Measurements from ENCODE around the gene KRT24.
"Not testable (repeated sequence)": the region's sequence is repeated elsewhere in the genome, so short reads cannot be mapped to it uniquely, and the experiment has no call there.

Gene KRT24

DNA sequence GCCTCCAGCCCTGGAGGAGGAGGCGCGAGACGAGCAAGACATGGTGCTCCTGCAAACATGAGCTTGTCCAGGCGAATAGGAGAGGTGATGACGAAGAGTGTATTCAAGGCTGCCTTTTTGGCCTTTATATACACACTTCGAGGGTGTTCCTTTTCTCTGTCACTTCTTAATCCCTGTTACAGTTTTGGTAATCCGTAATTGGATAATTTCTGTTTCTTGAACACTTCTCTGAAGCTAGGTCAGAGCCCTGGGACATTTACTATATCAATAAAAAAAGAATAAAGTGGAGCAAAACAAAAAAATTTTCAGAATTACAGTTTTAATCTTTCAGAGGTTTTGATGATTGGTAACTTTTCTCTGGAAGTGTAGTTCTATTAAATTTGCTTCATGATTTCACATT is at the start of gene KRT24:
Gene KRT24 (minus strand): TSS at position 101 of the 400 bp plus-strand sequence. CDS start 59 bp downstream, at position 42.
- Histone ChIP-seq H3K4me2 (ENCODE audit: low read depth, low read length) (no peak within 1 kb of the TSS), H4K20me1 (ENCODE audit: insufficient read depth, low read length) (no peaks in the 10 kb centered on the region), H3K27ac (ENCODE audit: low read length) (no peak within 1 kb of the TSS), H3K4me3 (ENCODE audit: low read length) (no peak within 1 kb of the TSS), H2AFZ (ENCODE audit: low read length) (no peak within 1 kb of the TSS), H3K4me1 (ENCODE audit: low read length) (no peaks in the 10 kb centered on the region), H3K79me2 (ENCODE audit: low read length) (no peaks in the 10 kb centered on the region), H3K9ac (ENCODE audit: low read length) (no peak within 1 kb of the TSS), H3F3A (ENCODE audit: insufficient read depth, low read length) (no peaks in the 10 kb centered on the region), H3K27me3 (replicated peaks; ENCODE audit: insufficient read depth, low read length) (no peaks in the 10 kb centered on the region), H3K9me2 (replicated peaks; ENCODE audit: insufficient read depth, low read length) (no peaks in the 10 kb centered on the region), H3K9me3 (replicated peaks; ENCODE audit: insufficient read depth, low read length) (no peaks in the 10 kb centered on the region), H3K36me3 (replicated peaks; ENCODE audit: insufficient read depth, low read length) (no peaks in the 10 kb centered on the region)
- DNase-seq, result no peak
- TF ChIP-seq EZH2phosphoT487 (IDR thresholded peaks at IDR 0.05; ENCODE audit: low read length), result no peak
- no peak for TF ChIP-seq EZH2 (optimal IDR thresholded peaks at IDR 0.05; ENCODE audit: low read depth, low read length)
- TF ChIP-seq, protein P1, sequence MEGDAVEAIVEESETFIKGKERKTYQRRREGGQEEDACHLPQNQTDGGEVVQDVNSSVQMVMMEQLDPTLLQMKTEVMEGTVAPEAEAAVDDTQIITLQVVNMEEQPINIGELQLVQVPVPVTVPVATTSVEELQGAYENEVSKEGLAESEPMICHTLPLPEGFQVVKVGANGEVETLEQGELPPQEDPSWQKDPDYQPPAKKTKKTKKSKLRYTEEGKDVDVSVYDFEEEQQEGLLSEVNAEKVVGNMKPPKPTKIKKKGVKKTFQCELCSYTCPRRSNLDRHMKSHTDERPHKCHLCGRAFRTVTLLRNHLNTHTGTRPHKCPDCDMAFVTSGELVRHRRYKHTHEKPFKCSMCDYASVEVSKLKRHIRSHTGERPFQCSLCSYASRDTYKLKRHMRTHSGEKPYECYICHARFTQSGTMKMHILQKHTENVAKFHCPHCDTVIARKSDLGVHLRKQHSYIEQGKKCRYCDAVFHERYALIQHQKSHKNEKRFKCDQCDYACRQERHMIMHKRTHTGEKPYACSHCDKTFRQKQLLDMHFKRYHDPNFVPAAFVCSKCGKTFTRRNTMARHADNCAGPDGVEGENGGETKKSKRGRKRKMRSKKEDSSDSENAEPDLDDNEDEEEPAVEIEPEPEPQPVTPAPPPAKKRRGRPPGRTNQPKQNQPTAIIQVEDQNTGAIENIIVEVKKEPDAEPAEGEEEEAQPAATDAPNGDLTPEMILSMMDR (IDR thresholded peaks at IDR 0.05; ENCODE audit: low read length), result no peak

DNA sequence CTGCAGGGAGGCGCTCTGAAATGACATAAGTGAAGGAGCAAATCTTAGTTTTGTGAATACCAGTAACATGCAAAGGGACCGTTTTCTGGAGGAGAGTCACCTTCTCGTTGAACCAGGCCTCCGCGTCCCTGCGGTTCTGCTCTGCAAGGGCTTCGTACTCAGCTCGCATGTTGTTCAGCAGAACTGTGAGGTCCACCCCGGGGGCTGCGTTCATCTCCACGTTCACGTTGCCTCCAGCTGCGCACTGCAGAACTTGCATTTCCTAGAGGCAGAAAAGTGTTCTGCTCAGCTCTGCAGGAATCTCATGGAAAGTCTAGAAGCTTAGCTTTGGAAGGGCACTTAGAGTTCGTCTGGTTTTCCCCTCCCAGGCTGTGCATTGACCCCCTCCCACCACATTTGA is 47.5 kb upstream of the KRT24 start:
- Histone ChIP-seq H3K27me3 (replicated peaks; ENCODE audit: insufficient read depth, low read length) (no peaks in the 10 kb centered on the region), H4K20me1 (ENCODE audit: insufficient read depth, low read length) (no peaks in the 10 kb centered on the region), H3K27ac (ENCODE audit: low read length) (no peak overlapping the region), H3K9ac (ENCODE audit: low read length) (no peak overlapping the region), H3K4me1 (ENCODE audit: low read length) (no peaks in the 10 kb centered on the region), H3K4me3 (ENCODE audit: low read length) (no peak overlapping the region), H3K9me2 (replicated peaks; ENCODE audit: insufficient read depth, low read length) (no peaks in the 10 kb centered on the region), H3K4me2 (ENCODE audit: low read depth, low read length) (no peak overlapping the region), H3F3A (ENCODE audit: insufficient read depth, low read length) (no peaks in the 10 kb centered on the region), H3K9me3 (replicated peaks; ENCODE audit: insufficient read depth, low read length) (no peaks in the 10 kb centered on the region), H3K79me2 (ENCODE audit: low read length) (no peaks in the 10 kb centered on the region), H2AFZ (ENCODE audit: low read length) (no peak overlapping the region), H3K36me3 (replicated peaks; ENCODE audit: insufficient read depth, low read length) (no peaks in the 10 kb centered on the region)
- no peak for TF ChIP-seq EZH2 (optimal IDR thresholded peaks at IDR 0.05; ENCODE audit: low read depth, low read length)
- TF ChIP-seq, protein P1 (IDR thresholded peaks at IDR 0.05; ENCODE audit: low read length), result no peak
- TF ChIP-seq EZH2phosphoT487 (IDR thresholded peaks at IDR 0.05; ENCODE audit: low read length), result no peak
- no peak for DNase-seq

DNA sequence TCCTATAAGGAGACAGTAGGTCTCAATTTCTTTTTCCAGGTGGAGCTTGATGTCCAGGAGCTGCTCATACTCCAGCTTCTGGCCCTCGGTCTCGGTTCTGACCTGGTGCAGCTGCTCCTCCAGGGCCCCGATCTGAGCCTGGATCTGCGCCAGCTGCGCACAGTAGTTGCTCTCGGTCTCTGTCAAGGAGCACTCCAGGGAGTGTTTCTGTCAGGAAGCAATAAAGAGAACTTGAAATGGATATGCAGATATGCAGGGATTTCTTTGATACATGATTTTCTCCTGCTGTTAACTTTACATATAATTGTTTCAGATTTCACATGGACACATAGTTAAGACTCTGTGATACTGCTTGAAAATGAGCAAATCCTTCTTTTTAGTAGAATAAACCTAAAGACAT is 46.8 kb upstream of the KRT24 start:
- no peaks in the 10 kb centered on the region for H3K4me1 ChIP-seq (ENCODE audit: low read length)
- TF ChIP-seq EZH2phosphoT487 (IDR thresholded peaks at IDR 0.05; ENCODE audit: low read length) (no peak), EZH2 (optimal IDR thresholded peaks at IDR 0.05; ENCODE audit: low read depth, low read length) (no peak)
- TF ChIP-seq, protein P1 (IDR thresholded peaks at IDR 0.05; ENCODE audit: low read length), result no peak
- no peaks in the 10 kb centered on the region for H3F3A ChIP-seq (ENCODE audit: insufficient read depth, low read length)
- H3K27ac ChIP-seq (ENCODE audit: low read length), result no peak overlapping the region
- no peaks in the 10 kb centered on the region for H3K79me2 ChIP-seq (ENCODE audit: low read length)
- H3K4me3 ChIP-seq (ENCODE audit: low read length), result no peak overlapping the region
- no peak overlapping the region for H3K4me2 ChIP-seq (ENCODE audit: low read depth, low read length)
- no peaks in the 10 kb centered on the region for H4K20me1 ChIP-seq (ENCODE audit: insufficient read depth, low read length)
- no peak overlapping the region for H3K9ac ChIP-seq (ENCODE audit: low read length)
- H3K9me3 ChIP-seq (replicated peaks; ENCODE audit: insufficient read depth, low read length), result no peaks in the 10 kb centered on the region
- no peaks in the 10 kb centered on the region for H3K27me3 ChIP-seq (replicated peaks; ENCODE audit: insufficient read depth, low read length)
- no peaks in the 10 kb centered on the region for H3K9me2 ChIP-seq (replicated peaks; ENCODE audit: insufficient read depth, low read length)
- H2AFZ ChIP-seq (ENCODE audit: low read length), result no peak overlapping the region
- H3K36me3 ChIP-seq (replicated peaks; ENCODE audit: insufficient read depth, low read length), result no peaks in the 10 kb centered on the region
- DNase-seq, result no peak

DNA sequence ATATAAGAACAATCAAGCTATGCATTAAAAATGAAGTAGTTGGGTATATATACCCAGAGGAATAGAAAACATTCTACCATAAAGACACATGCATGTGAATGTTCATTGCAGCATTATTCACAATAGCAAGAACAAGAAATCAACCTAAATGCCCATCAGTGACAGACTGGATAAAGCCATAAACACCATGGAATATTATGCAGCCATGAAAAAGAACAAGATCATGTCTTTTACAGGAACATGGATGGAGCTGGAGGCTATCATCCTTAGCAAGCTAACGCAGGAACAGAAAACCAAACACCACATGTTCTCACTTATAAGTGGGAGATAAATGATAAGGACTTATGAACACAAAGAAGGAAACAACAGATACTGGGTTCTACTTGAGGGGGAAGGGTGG is 45.1 kb upstream of the KRT24 start:
- not testable (repeated sequence) for H3K4me2 ChIP-seq (ENCODE audit: low read depth, low read length); H3K27me3 ChIP-seq (replicated peaks; ENCODE audit: insufficient read depth, low read length); H3K79me2 ChIP-seq (ENCODE audit: low read length); H3K36me3 ChIP-seq (replicated peaks; ENCODE audit: insufficient read depth, low read length); H3K4me3 ChIP-seq (ENCODE audit: low read length); H4K20me1 ChIP-seq (ENCODE audit: insufficient read depth, low read length); H3F3A ChIP-seq (ENCODE audit: insufficient read depth, low read length); H3K9ac ChIP-seq (ENCODE audit: low read length); H2AFZ ChIP-seq (ENCODE audit: low read length); H3K9me2 ChIP-seq (replicated peaks; ENCODE audit: insufficient read depth, low read length); H3K9me3 ChIP-seq (replicated peaks; ENCODE audit: insufficient read depth, low read length); H3K4me1 ChIP-seq (ENCODE audit: low read length); H3K27ac ChIP-seq (ENCODE audit: low read length); DNase-seq
